Osteoblast (primary cell): ENCODE measurements around the gene ZNF385C. TPM values are rescaled to one million over a fixed set of nuclear protein-coding genes. Genes with fewer than 3 reads are reported as not detected.

ENCODE experiments used
- DNase-seq: peaks from one replicate; pipeline ENCODE4 v3.0.0; 2011; ENCODE audit warnings: low spot score, mixed read lengths; ENCODE audit not compliant: insufficient read length; ENCODE audit errors: missing footprints
- H2AFZ ChIP-seq: 2 replicates; pipeline ENCODE4 v1.6.0; 2011; ENCODE audit warnings: mild to moderate bottlenecking, low read length
- H3K27ac ChIP-seq: 2 replicates; pipeline ENCODE4 v1.5.1; 2011; ENCODE audit warnings: mild to moderate bottlenecking, low read depth, low read length, moderate library complexity
- H3K27me3 ChIP-seq: 2 replicates; pipeline ENCODE4 v1.6.0; 2012; ENCODE audit warnings: mild to moderate bottlenecking, control low read depth, inconsistent platforms, low read length, moderate library complexity; ENCODE audit not compliant: insufficient read depth
- H3K36me3 ChIP-seq: 2 replicates; pipeline ENCODE4 v1.5.1; 2011; ENCODE audit warnings: mild to moderate bottlenecking, low read length, control low read depth, moderate library complexity; ENCODE audit not compliant: insufficient read depth
- H3K4me1 ChIP-seq: 2 replicates; pipeline ENCODE4 v1.5.1; 2011; ENCODE audit warnings: mild to moderate bottlenecking, low read length, control low read depth, moderate library complexity; ENCODE audit not compliant: insufficient read depth
- H3K4me2 ChIP-seq: 2 replicates; pipeline ENCODE4 v1.6.0; 2011; ENCODE audit warnings: mild to moderate bottlenecking, low read length; ENCODE audit not compliant: insufficient read depth
- H3K4me3 ChIP-seq: fragments of 200-600 bp; sonication (generic); 3 replicates; pipeline ENCODE4 v1.5.1; 2012; ENCODE audit warnings: mild to moderate bottlenecking, low read length, inconsistent platforms; ENCODE audit not compliant: insufficient read depth
- H3K79me2 ChIP-seq: 2 replicates; pipeline ENCODE4 v1.6.0; 2012; ENCODE audit warnings: mild to moderate bottlenecking, low read length, control low read depth, inconsistent platforms; ENCODE audit not compliant: insufficient read depth
- H3K9me3 ChIP-seq: 2 replicates; pipeline ENCODE4 v1.5.1; 2011; ENCODE audit warnings: low read depth, low read length, control low read depth
- H4K20me1 ChIP-seq: 2 replicates; pipeline ENCODE4 v1.6.0; 2012; ENCODE audit warnings: mild to moderate bottlenecking, low read length, control low read depth; ENCODE audit not compliant: insufficient read depth
- CTCF ChIP-seq: IDR thresholded peaks from 2 replicates; pipeline ENCODE4 v1.5.1; 2011; ENCODE audit warnings: mild to moderate bottlenecking, low read depth, low read length, moderate library complexity; ENCODE audit errors: extremely low read depth
- total RNA-seq: library from RNA; depleted of rRNA; stranded (reverse); fragments of >200 nt; gene quantifications from 2 replicates; pipeline ENCODE4 v1.2.3, GENCODE V29; 2012

ZNF385C gene
- total RNA-seq, 1 donor, result not detected

GRCh38 chr17:42103221-42103954 lies 5.1 kb upstream of the ZNF385C start:
- Histone ChIP-seq H3K36me3 (no peaks in the 10 kb centered on the region), H3K4me1 (no peaks in the 10 kb centered on the region), H3K4me3 (no peak overlapping the region), H3K9me3 (no peaks in the 10 kb centered on the region), H3K4me2 (no peak overlapping the region), H3K27me3 (no peaks in the 10 kb centered on the region), H4K20me1 (no peaks in the 10 kb centered on the region), H3K27ac (no peak overlapping the region), H2AFZ (no peak overlapping the region), H3K79me2 (no peaks in the 10 kb centered on the region)
- no peak for DNase-seq
- no peak for TF ChIP-seq CTCF

- Histone ChIP-seq H3K27me3 (peaks cover 15% of the 10 kb centered on the region), H3K4me1 (no peaks in the 10 kb centered on the region), H3K27ac (no peak overlapping the region), H3K79me2 (no peaks in the 10 kb centered on the region), H3K4me2 (peak overlapping the region; percentile 30), H2AFZ (no peak overlapping the region), H3K36me3 (no peaks in the 10 kb centered on the region), H3K4me3 (no peak overlapping the region), H4K20me1 (no peaks in the 10 kb centered on the region), H3K9me3 (no peaks in the 10 kb centered on the region)
- DNase-seq, result peak; percentile 99
- TF ChIP-seq CTCF, result peak; percentile 94
Measured at GRCh38 chr17:42101513-42102292, 3.4 kb upstream of the ZNF385C start.

GRCh38 chr17:42098730-42099399 lies 592 bp upstream of the ZNF385C start:
- H3K36me3 ChIP-seq, result no peaks in the 10 kb centered on the region
- no peaks in the 10 kb centered on the region for H4K20me1 ChIP-seq
- H3K4me1 ChIP-seq, result no peaks in the 10 kb centered on the region
- no peaks in the 10 kb centered on the region for H3K79me2 ChIP-seq
- no peaks in the 10 kb centered on the region for H3K9me3 ChIP-seq
- no peak overlapping the region for H2AFZ ChIP-seq
- no peak for TF ChIP-seq CTCF
- H3K27ac ChIP-seq, result no peak overlapping the region
- no peak for DNase-seq
- H3K27me3 ChIP-seq, result peaks cover 21% of the 10 kb centered on the region
- no peak overlapping the region for H3K4me2 ChIP-seq
- H3K4me3 ChIP-seq, result no peak overlapping the region
